H9 (cell line): Measurements from ENCODE around the gene KRTAP12-4. TPM values are rescaled to one million over a fixed set of nuclear protein-coding genes. Genes with fewer than 3 reads are reported as not detected.

Experiments used
- DNase-seq: peaks from one replicate; pipeline ENCODE4 v3.0.0-alpha.2; 2017
- H2AFZ ChIP-seq: one replicate; pipeline ENCODE4 v1.6.1; 2013; ENCODE audit warnings: mild to moderate bottlenecking, low read length, control low read depth, moderate library complexity
- H2AK5ac ChIP-seq: 2 replicates; pipeline ENCODE4 v1.6.1; 2013; ENCODE audit warnings: low read length, control low read depth, mixed read lengths; ENCODE audit not compliant: insufficient read length
- H2BK120ac ChIP-seq: one replicate; pipeline ENCODE4 v1.6.1; 2013; ENCODE audit warnings: low read depth, mild to moderate bottlenecking, low read length, control low read depth, inconsistent platforms; ENCODE audit not compliant: poor library complexity, severe bottlenecking
- H2BK12ac ChIP-seq: 2 replicates; pipeline ENCODE4 v1.6.1; 2013; ENCODE audit warnings: low read length, control low read depth, mixed read lengths, low read depth; ENCODE audit not compliant: insufficient read length
- H2BK15ac ChIP-seq: 2 replicates; pipeline ENCODE4 v1.6.1; 2013; ENCODE audit warnings: low read depth, low read length, control low read depth
- H2BK20ac ChIP-seq: one replicate; pipeline ENCODE4 v1.6.1; 2013; ENCODE audit warnings: low read depth, mild to moderate bottlenecking, low read length, control low read depth, inconsistent platforms; ENCODE audit not compliant: poor library complexity, severe bottlenecking
- H2BK5ac ChIP-seq: 2 replicates; pipeline ENCODE4 v1.6.1; 2013; ENCODE audit warnings: low read length, control low read depth, mixed read lengths; ENCODE audit not compliant: insufficient read length
- H3K14ac ChIP-seq: 2 replicates; pipeline ENCODE4 v1.6.1; 2013; ENCODE audit warnings: low read length, control low read depth; ENCODE audit not compliant: insufficient read depth
- H3K18ac ChIP-seq: 2 replicates; pipeline ENCODE4 v1.6.1; 2013; ENCODE audit warnings: low read depth, mild to moderate bottlenecking, mixed read lengths, low read length, control low read depth; ENCODE audit not compliant: insufficient read length
- H3K23ac ChIP-seq: 2 replicates; pipeline ENCODE4 v1.6.1; 2013; ENCODE audit warnings: low read length, control low read depth, mixed read lengths, low read depth; ENCODE audit not compliant: insufficient read length
- H3K23me2 ChIP-seq: 2 replicates; pipeline ENCODE4 v1.6.1; 2013; ENCODE audit warnings: low read depth, mild to moderate bottlenecking, mixed read lengths, low read length, control low read depth; ENCODE audit not compliant: insufficient read length, poor library complexity, severe bottlenecking
- H3K27ac ChIP-seq: 2 replicates; pipeline ENCODE4 v1.5.1; 2013; ENCODE audit warnings: low read length, control low read depth, mixed read lengths, low read depth; ENCODE audit not compliant: insufficient read length
- H3K27me3 ChIP-seq: 2 replicates; pipeline ENCODE4 v1.6.1; 2013; ENCODE audit warnings: low read length, control low read depth, inconsistent platforms; ENCODE audit not compliant: insufficient read depth
- H3K4ac ChIP-seq: 2 replicates; pipeline ENCODE4 v1.6.1; 2013; ENCODE audit warnings: low read depth, mild to moderate bottlenecking, control low read depth, inconsistent platforms, low read length, moderate library complexity
- H3K4me1 ChIP-seq: 2 replicates; pipeline ENCODE4 v1.6.1; 2013; ENCODE audit warnings: low read length, control low read depth, inconsistent platforms; ENCODE audit not compliant: insufficient read depth
- H3K4me2 ChIP-seq: 2 replicates; pipeline ENCODE4 v1.6.1; 2013; ENCODE audit warnings: low read length, control low read depth, mixed read lengths; ENCODE audit not compliant: insufficient read length, insufficient read depth
- H3K56ac ChIP-seq: 2 replicates; pipeline ENCODE4 v1.6.1; 2013; ENCODE audit warnings: low read depth, mild to moderate bottlenecking, mixed read lengths, low read length, control low read depth; ENCODE audit not compliant: insufficient read length
- H3K79me1 ChIP-seq: 2 replicates; pipeline ENCODE4 v1.6.1; 2013; ENCODE audit warnings: low read depth, mild to moderate bottlenecking, moderate library complexity, low read length, control low read depth, inconsistent platforms; ENCODE audit not compliant: insufficient read depth, poor library complexity, severe bottlenecking
- H3K79me2 ChIP-seq: 2 replicates; pipeline ENCODE4 v1.6.1; 2013; ENCODE audit warnings: low read length, control low read depth, inconsistent platforms; ENCODE audit not compliant: insufficient read depth
- H3K9ac ChIP-seq: 2 replicates; pipeline ENCODE4 v1.6.1; 2013; ENCODE audit warnings: low read length, control low read depth, mixed read lengths; ENCODE audit not compliant: insufficient read length; ENCODE audit errors: extremely low read depth
- H3K9me3 ChIP-seq: one replicate; pipeline ENCODE4 v1.6.1; 2013; ENCODE audit warnings: low read depth, low read length, inconsistent platforms; ENCODE audit not compliant: control insufficient read depth
- H3T11ph ChIP-seq: one replicate; pipeline ENCODE4 v1.6.1; 2013; ENCODE audit warnings: mild to moderate bottlenecking, low read length, control low read depth, inconsistent platforms
- H4K20me1 ChIP-seq: one replicate; pipeline ENCODE4 v1.6.1; 2013; ENCODE audit not compliant: control insufficient read depth, insufficient read length, insufficient read depth
- H4K5ac ChIP-seq: 2 replicates; pipeline ENCODE4 v1.6.1; 2013; ENCODE audit warnings: low read depth, mild to moderate bottlenecking, mixed read lengths, low read length, control low read depth; ENCODE audit not compliant: insufficient read length
- H4K8ac ChIP-seq: replicated peaks from 2 replicates; pipeline ENCODE4 v1.6.1; 2013; ENCODE audit warnings: low read length, control low read depth, mixed read lengths, low read depth; ENCODE audit not compliant: insufficient read length
- H4K91ac ChIP-seq: 2 replicates; pipeline ENCODE4 v1.6.1; 2013; ENCODE audit warnings: low read depth, mild to moderate bottlenecking, moderate library complexity, mixed read lengths, low read length, control low read depth; ENCODE audit not compliant: insufficient read length
- H3K27ac Mint-ChIP-seq, 3 experiments: 2 replicates in 2 of 3; 3 replicates in 1 of 3; pipeline ENCODE4 v1.8.0; 2020 to 2021; ENCODE audit warnings: mixed read lengths in 3 of 3, mild to moderate bottlenecking in 1 of 3, moderate library complexity in 1 of 3
- H3K27me3 Mint-ChIP-seq: 2 replicates; pipeline ENCODE4 v1.8.0; 2021; ENCODE audit warnings: low read depth, mild to moderate bottlenecking, moderate library complexity, mixed read lengths
- H3K36me3 Mint-ChIP-seq, 3 experiments: 2 replicates in 2 of 3; 3 replicates in 1 of 3; pipeline ENCODE4 v1.8.0; 2020 to 2021; ENCODE audit warnings: low read depth in 3 of 3, mixed read lengths in 3 of 3; ENCODE audit not compliant: insufficient read depth in 1 of 3
- H3K4me1 Mint-ChIP-seq, 2 experiments: 2 replicates each; pipeline ENCODE4 v1.8.0; 2020; ENCODE audit warnings: mixed read lengths in 2 of 2
- H3K4me3 Mint-ChIP-seq, 2 experiments: 2 replicates in 1 of 2; 3 replicates in 1 of 2; pipeline ENCODE4 v1.8.0; 2020 to 2021; ENCODE audit warnings: mild to moderate bottlenecking in 2 of 2, mixed read lengths in 2 of 2, moderate library complexity in 1 of 2
- H3K9me3 Mint-ChIP-seq, 2 experiments: 2 replicates in 1 of 2; 3 replicates in 1 of 2; pipeline ENCODE4 v1.8.0; 2020; ENCODE audit warnings: mild to moderate bottlenecking in 2 of 2, mixed read lengths in 2 of 2, moderate library complexity in 1 of 2
- CTCF ChIP-seq: fragments of 200-600 bp; sonication (generic); conservative IDR thresholded peaks from 3 replicates; pipeline ENCODE4 v1.8.0; 2021; ENCODE audit warnings: antibody characterized with exemption, mild to moderate bottlenecking
- WGBS: extraction: QIAGEN DNeasy Blood & Tissue Kit; methylation state at CpG from one replicate; pipeline ENCODE4 v1.1.7; 2013; ENCODE audit warnings: missing lambda C conversion rate, low lambda C conversion rate, mixed read lengths; ENCODE audit not compliant: insufficient read length; ENCODE audit errors: extremely low coverage; 5-methylcytosine and 5-hydroxymethylcytosine counted together
- total RNA-seq: library from RNA; stranded (reverse); gene quantifications from 2 replicates; pipeline ENCODE4 v1.2.1, GENCODE V29; 2021

KRTAP12-4 gene
- total RNA-seq, 1 experiment from 2014 or later: not detected

GRCh38 chr21:44653656-44654575, 543 bp downstream of the KRTAP12-4 start:
- Histone ChIP-seq H3K23me2 (no peaks in the 10 kb centered on the region), H4K5ac (no peak overlapping the region), H3K4me2 (no peak overlapping the region), H4K91ac (no peak overlapping the region), H3K4ac (no peak overlapping the region), H3K9me3 (no peaks in the 10 kb centered on the region), H3T11ph (no peak overlapping the region), H2BK5ac (no peak overlapping the region), H3K79me1 (no peaks in the 10 kb centered on the region), H2BK120ac (no peak overlapping the region), H2BK20ac (no peak overlapping the region), H3K18ac (no peak overlapping the region), H3K27me3 (no peaks in the 10 kb centered on the region), H2AFZ (no peak overlapping the region), H2AK5ac (no peak overlapping the region), H4K8ac (no peak overlapping the region), H3K56ac (no peak overlapping the region), H3K79me2 (no peaks in the 10 kb centered on the region), H3K4me1 (no peaks in the 10 kb centered on the region), H2BK12ac (no peak overlapping the region), H4K20me1 (no peaks in the 10 kb centered on the region), H3K27ac (no peak overlapping the region), H3K23ac (no peak overlapping the region), H3K9ac (no peak overlapping the region), H3K14ac (no peak overlapping the region), H2BK15ac (no peak overlapping the region)
- Mint-ChIP-seq H3K27me3 (peaks cover 22% of the 10 kb centered on the region), H3K36me3 (peaks cover 4 to 15% (median 8%) of the 10 kb centered on the region in 3 experiments), H3K9me3 (peaks cover 15 to 16% of the 10 kb centered on the region in 2 experiments; a peak in 4 of 5 replicates), H3K4me3 (no peak overlapping the region), H3K27ac (no peak overlapping the region), H3K4me1 (peaks cover 8 to 18% of the 10 kb centered on the region in 2 experiments)
- DNase-seq: no peak
- TF ChIP-seq CTCF: no peak
- WGBS: no CpG with 5 or more reads among the region's 17 CpGs
